Calu3 (cell line): ENCODE data around the gene SLC35G6. TPM values are rescaled to one million over a fixed set of nuclear protein-coding genes. Genes with fewer than 3 reads are reported as not detected.
A peak's percentile ranks its signal among the peaks of the same experiment; 100 is the strongest.

Source experiments
- BruUV-seq: library from RNA; stranded (reverse); fragments of 400-500 nt; replicated peaks from 2 replicates; lab custom pipeline; 2021; lab: Mats Ljungman, UMichigan
- CTCF ChIA-PET: fragments of 300-600 bp; sonication (Branson Sonifier 250); formaldehyde crosslinking; loops from one replicate; lab custom pipeline; 2022; ENCODE audit warnings: antibody characterized with exemption; lab: Charles Lee
- DNase-seq: peaks from one replicate; pipeline ENCODE4 v3.0.0; 2022
- H3K27ac Mint-ChIP-seq: one replicate; pipeline ENCODE4 v1.8.0; 2022; ENCODE audit warnings: mixed read lengths; ENCODE audit not compliant: unreplicated experiment
- H3K27me3 Mint-ChIP-seq: one replicate; pipeline ENCODE4 v1.8.0; 2022; ENCODE audit warnings: mixed read lengths; ENCODE audit not compliant: unreplicated experiment
- H3K36me3 Mint-ChIP-seq: one replicate; pipeline ENCODE4 v1.8.0; 2022; ENCODE audit warnings: mild to moderate bottlenecking, moderate library complexity, mixed read lengths; ENCODE audit not compliant: insufficient read depth, unreplicated experiment
- H3K4me1 Mint-ChIP-seq: one replicate; pipeline ENCODE4 v1.8.0; 2022; ENCODE audit warnings: mild to moderate bottlenecking, low read depth, mixed read lengths; ENCODE audit not compliant: unreplicated experiment
- H3K4me3 Mint-ChIP-seq: one replicate; pipeline ENCODE4 v1.8.0; 2022; ENCODE audit warnings: mild to moderate bottlenecking, low read depth, moderate library complexity, mixed read lengths; ENCODE audit not compliant: unreplicated experiment
- H3K9me3 Mint-ChIP-seq: one replicate; pipeline ENCODE4 v1.8.0; 2022; ENCODE audit warnings: low read depth, mixed read lengths; ENCODE audit not compliant: unreplicated experiment
- intact Hi-C: fragments of 100-400 bp; cut with micrococcal nuclease; formaldehyde crosslinking; loops from one replicate; pipeline ENCODE4 v1.10.0; 2022; ENCODE audit not compliant: unreplicated experiment
- total RNA-seq: library from RNA; stranded (reverse); gene quantifications from 2 replicates; pipeline ENCODE4 v1.2.3, GENCODE V29; 2022
- TF ChIP-seq, protein P1 (sequence below): fragments of 200-600 bp; IDR thresholded peaks from one replicate; pipeline ENCODE4 v1.8.0; 2022; ENCODE audit warnings: antibody characterized with exemption; ENCODE audit not compliant: unreplicated experiment

Gene SLC35G6
- total RNA-seq, 1 experiment from 2014 or later: not detected

DNA sequence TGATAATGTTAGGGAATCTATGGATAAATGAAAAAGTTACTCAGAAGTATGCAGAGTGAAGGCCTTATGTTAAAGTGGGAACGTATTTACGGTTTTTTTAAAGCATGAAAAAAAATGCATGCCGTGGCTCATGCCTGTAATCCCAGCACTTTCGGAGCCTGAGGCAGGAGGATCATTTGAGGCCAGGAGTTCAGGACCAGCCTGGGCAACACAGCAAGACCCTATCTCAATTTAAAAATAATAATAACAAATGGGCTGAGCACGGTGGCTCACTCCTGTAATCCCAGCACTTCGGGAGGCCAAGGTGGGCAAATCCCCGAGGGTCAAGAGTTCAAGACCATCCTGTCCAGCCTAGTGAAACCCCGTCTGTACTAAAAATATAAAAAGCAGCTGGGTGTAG lies 8.9 kb downstream of the SLC35G6 start:
- H3K27me3 Mint-ChIP-seq: no peaks in the 10 kb centered on the region
- CTCF ChIA-PET: no interaction called here
- no peak overlapping the region for H3K4me3 Mint-ChIP-seq
- no peak for DNase-seq
- H3K27ac Mint-ChIP-seq: no peak overlapping the region
- intact Hi-C loops: no loop called here
- H3K36me3 Mint-ChIP-seq: peaks cover 29% of the 10 kb centered on the region
- peaks cover 48% of the 10 kb centered on the region for H3K4me1 Mint-ChIP-seq
- BruUV-seq: no TSS peak
- TF ChIP-seq, protein P1, sequence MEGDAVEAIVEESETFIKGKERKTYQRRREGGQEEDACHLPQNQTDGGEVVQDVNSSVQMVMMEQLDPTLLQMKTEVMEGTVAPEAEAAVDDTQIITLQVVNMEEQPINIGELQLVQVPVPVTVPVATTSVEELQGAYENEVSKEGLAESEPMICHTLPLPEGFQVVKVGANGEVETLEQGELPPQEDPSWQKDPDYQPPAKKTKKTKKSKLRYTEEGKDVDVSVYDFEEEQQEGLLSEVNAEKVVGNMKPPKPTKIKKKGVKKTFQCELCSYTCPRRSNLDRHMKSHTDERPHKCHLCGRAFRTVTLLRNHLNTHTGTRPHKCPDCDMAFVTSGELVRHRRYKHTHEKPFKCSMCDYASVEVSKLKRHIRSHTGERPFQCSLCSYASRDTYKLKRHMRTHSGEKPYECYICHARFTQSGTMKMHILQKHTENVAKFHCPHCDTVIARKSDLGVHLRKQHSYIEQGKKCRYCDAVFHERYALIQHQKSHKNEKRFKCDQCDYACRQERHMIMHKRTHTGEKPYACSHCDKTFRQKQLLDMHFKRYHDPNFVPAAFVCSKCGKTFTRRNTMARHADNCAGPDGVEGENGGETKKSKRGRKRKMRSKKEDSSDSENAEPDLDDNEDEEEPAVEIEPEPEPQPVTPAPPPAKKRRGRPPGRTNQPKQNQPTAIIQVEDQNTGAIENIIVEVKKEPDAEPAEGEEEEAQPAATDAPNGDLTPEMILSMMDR: no peak
- H3K9me3 Mint-ChIP-seq: no peaks in the 10 kb centered on the region

DNA sequence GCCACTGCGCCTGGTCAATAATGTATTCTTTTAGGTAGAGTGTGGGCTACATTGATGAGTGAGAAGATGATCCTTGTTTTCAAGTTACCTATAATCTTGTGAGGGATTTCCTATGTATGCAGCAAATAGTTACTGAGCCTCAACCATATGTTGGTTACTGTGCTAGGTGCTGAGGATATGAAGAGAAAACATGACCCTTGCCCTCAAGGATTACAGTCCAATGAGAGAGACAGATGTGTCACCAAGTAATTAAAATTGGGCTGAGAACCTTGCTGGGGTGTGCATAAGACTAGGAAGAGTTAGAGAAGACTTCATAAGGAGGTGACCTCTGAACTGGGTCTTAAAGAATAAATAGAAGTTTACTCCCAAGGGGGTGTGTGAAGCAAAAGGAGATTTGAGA lies 10.3 kb downstream of the SLC35G6 start:
- Mint-ChIP-seq H3K4me3 (no peak overlapping the region), H3K27ac (no peak overlapping the region), H3K4me1 (peaks cover 36% of the 10 kb centered on the region), H3K27me3 (no peaks in the 10 kb centered on the region), H3K36me3 (peaks cover 21% of the 10 kb centered on the region), H3K9me3 (no peaks in the 10 kb centered on the region)
- CTCF ChIA-PET: no interaction called here
- no peak for DNase-seq
- no TSS peak for BruUV-seq
- intact Hi-C loops: no loop called here
- TF ChIP-seq, protein P1: no peak

DNA sequence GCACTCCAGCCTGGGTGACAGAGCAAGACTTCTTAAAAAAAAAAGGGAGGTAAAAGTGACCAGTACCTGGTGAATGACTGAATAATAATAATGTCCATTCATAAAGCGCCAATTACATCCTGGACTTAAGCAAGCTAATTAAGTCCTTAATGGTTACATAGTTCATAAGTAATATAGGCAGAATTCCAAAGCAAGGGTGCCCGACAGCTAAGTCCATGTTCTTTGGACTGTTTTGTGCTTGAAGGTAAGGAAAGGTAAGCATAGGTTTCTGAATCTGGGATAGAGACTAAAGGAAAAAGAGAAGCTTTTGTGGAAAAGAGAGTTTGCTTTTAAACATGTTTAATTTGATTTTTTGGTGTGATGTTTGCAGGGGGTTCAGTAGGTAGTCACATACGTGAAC lies 12.7 kb downstream of the SLC35G6 start:
- Mint-ChIP-seq H3K27ac (peak overlapping the region; percentile 42), H3K36me3 (peaks cover 26% of the 10 kb centered on the region), H3K4me3 (no peak overlapping the region), H3K4me1 (peaks cover 24% of the 10 kb centered on the region), H3K27me3 (no peaks in the 10 kb centered on the region), H3K9me3 (no peaks in the 10 kb centered on the region)
- CTCF ChIA-PET: no interaction called here
- no peak for DNase-seq
- no TSS peak for BruUV-seq
- intact Hi-C loops: no loop called here
- TF ChIP-seq, protein P1: no peak

DNA sequence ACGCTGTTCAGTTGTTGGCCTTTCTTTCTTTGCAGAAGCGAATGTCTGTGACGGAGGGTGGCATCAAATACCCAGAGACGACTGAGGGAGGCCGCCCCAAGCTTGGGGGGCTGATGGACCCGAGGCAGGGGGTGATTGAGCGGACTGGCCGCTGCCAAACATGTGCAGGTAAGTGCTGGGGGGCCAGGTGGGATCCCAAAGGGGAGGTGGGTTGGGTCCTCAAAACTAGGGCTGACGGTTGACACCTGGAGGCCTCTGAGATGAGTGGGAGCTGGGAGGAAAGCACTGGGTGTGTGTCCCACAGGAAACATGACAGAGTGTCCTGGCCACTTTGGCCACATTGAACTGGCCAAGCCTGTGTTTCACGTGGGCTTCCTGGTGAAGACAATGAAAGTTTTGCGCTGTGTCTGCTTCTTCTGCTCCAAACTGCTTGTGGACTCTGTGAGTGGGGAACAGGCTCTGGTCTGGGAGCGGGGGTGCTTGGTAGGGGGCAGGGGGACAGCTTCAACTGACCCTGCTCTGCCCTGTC lies 14.7 kb downstream of the SLC35G6 start:
- Mint-ChIP-seq H3K27ac (no peak overlapping the region), H3K27me3 (no peaks in the 10 kb centered on the region), H3K4me1 (peaks cover 17% of the 10 kb centered on the region), H3K36me3 (peaks cover 38% of the 10 kb centered on the region), H3K4me3 (no peak overlapping the region), H3K9me3 (no peaks in the 10 kb centered on the region)
- no peak for DNase-seq
- TF ChIP-seq, protein P1: no peak
- intact Hi-C loops: no loop called here
- CTCF ChIA-PET: no interaction called here
- BruUV-seq: no TSS peak
